Epithelial cell of proximal tubule (primary cell): ENCODE results near the gene IGSF3. TPM values are rescaled to one million over a fixed set of nuclear protein-coding genes. Genes with fewer than 3 reads are reported as not detected.

ENCODE experiments used
- DNase-seq: peaks from one replicate; pipeline ENCODE4 v3.0.0-alpha.2; 2011; ENCODE audit warnings: low read depth
- H3K4me3 ChIP-seq: 2 replicates; pipeline ENCODE4 v1.5.1; 2011; ENCODE audit warnings: low read depth, mild to moderate bottlenecking, low read length
- total RNA-seq: library from RNA; depleted of rRNA; stranded (reverse); fragments of >200 nt; gene quantifications from 2 replicates; pipeline ENCODE4 v1.2.3, GENCODE V29; 2015
- TF ChIP-seq, protein P1 (sequence below): conservative IDR thresholded peaks from 2 replicates; pipeline ENCODE4 v1.5.1; 2012; ENCODE audit warnings: low read depth, mild to moderate bottlenecking, low read length

IGSF3 gene
- total RNA-seq, 1 donor from 2014 or later, result 21.4 TPM

DNA sequence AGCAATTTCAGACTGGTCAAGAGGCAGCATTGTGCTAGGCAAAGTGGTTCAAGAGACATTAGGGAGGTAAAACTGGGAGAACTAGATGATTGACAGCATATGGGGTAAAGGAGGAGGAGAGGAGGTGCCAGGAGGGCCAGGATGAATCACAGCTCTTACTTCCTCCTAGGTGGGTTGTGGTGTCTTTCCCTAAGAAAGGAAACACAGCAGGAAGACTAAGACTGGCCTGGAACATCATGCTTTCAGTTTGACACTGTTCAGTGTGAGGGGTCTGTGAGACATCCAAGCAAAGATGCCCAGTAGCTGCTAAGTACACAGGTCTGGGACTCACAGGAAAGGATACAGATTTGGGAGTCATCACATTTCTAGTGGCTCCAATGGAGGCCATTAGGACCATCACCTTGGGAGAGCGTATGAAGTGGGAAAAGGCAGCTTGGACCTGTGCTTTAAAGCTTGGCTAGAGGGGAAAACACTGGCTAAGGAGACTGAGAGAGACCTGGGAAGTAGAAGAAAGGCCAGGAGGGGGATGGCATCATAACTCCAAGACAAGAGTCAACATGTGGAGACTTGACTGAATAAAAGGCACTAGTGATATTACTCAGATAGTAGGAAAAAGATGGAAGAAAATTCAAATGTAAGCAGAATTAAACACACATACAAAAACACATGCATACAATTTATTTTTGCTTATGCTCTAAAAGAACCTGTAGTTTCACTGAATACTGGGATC lies 114.0 kb downstream of the IGSF3 start:
- TF ChIP-seq, protein P1, sequence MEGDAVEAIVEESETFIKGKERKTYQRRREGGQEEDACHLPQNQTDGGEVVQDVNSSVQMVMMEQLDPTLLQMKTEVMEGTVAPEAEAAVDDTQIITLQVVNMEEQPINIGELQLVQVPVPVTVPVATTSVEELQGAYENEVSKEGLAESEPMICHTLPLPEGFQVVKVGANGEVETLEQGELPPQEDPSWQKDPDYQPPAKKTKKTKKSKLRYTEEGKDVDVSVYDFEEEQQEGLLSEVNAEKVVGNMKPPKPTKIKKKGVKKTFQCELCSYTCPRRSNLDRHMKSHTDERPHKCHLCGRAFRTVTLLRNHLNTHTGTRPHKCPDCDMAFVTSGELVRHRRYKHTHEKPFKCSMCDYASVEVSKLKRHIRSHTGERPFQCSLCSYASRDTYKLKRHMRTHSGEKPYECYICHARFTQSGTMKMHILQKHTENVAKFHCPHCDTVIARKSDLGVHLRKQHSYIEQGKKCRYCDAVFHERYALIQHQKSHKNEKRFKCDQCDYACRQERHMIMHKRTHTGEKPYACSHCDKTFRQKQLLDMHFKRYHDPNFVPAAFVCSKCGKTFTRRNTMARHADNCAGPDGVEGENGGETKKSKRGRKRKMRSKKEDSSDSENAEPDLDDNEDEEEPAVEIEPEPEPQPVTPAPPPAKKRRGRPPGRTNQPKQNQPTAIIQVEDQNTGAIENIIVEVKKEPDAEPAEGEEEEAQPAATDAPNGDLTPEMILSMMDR, result no peak
- DNase-seq, result no peak
- no peak overlapping the region for H3K4me3 ChIP-seq

DNA sequence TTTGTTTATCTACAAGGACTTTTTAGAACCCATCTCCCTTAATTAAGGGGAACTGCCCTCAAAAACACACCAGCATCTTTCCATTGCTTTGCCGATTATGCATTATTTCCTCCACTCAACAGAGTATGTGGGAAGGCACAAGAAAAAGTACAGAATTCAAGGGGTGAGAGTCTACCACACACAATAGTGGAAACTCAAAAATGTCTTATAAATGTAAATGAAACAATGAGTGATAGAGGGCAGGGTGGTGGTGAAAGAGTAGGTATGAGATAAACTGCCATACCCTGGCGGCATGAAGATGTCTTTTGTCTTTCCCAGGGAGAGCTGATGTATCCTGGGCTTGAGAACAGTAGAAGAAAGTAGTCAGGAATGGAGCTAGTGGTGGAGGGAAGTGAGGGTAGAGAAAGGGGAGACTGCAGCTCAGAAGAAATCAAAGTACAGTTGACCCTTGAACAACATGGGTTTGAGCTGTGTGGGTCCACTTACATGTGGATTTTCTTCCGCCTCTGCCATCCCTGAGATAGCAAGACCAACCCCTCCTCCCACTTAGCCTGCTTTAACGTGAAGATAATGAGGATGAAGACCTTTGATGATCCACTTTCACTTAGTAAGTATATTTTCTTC lies 121.1 kb downstream of the IGSF3 start:
- TF ChIP-seq, protein P1, result no peak
- no peak for DNase-seq
- no peak overlapping the region for H3K4me3 ChIP-seq

DNA sequence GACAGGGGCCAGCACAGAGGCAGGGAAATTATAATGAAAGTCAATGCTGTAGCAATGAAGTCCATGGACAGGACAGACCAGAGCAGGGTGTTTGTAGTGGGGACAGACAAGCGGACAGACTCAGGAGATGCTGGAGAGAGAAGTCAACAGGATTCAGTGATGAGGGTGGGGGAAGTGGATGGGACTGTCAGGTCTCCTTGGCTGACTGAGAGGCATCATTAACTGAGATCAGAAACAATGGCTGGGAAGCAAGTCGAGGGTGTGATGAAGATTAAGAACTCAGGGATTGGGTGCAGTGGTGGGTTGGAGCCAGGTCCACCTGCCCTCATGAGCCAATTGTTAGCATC lies 122.2 kb downstream of the IGSF3 start:
- TF ChIP-seq, protein P1, result no peak
- DNase-seq, result no peak
- H3K4me3 ChIP-seq, result no peak overlapping the region

DNA sequence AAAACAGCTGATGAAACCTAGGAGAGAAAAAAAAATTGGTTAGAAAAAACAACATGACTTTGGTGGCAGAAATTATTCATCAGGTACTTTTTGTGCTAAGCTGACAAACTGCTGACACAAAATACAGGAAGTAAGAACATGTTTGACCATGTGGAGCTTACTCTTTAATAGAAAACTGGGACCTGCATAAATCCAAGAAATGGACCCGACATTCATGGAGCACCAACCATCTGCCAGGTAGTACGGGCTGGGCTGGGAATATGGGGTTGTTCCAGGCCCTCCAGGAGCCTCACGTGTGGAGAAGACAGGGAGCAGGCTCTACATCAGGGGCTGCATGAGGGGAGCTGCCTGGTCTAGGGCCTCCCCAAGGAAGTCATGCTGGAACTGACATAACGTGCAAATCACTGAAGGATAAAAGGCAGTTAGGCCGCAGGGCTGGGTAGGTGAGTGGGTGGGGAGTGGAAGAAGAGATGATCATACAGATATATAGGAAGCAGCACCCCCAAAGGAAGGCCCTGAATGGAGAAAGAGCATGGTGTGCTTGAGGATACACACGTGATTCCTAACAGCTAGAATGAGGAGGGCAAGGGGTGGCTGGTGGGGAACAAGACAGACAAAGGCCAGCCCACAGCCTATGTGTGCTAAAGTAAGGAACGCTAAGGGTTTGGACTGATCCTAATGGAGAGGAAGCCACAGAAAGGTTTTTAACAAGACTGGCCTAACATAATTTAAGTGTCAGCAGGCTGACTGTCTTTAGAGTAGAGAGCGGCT lies 122.8 kb downstream of the IGSF3 start:
- no peak overlapping the region for H3K4me3 ChIP-seq
- TF ChIP-seq, protein P1, result no peak
- DNase-seq, result no peak

DNA sequence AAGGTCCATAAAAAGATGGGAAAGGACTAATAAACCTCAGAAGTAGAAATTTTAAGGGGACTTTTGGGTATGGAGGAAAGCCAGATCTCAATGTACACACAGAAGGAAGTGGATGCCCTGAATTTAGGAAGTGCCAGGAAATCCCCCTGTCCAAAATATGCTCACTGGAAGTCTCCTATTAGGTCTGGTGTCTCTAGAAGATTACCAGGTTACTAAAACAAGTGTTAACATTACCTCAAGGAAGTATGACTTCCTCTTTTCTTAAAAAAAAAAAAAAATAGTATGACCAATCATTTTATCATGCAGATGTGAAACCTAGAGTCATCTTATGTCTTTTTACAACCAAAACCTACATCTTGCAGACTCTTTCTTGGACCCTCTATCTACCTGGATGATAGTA lies 127.4 kb downstream of the IGSF3 start:
- TF ChIP-seq, protein P1, result no peak
- no peak for DNase-seq
- no peak overlapping the region for H3K4me3 ChIP-seq

DNA sequence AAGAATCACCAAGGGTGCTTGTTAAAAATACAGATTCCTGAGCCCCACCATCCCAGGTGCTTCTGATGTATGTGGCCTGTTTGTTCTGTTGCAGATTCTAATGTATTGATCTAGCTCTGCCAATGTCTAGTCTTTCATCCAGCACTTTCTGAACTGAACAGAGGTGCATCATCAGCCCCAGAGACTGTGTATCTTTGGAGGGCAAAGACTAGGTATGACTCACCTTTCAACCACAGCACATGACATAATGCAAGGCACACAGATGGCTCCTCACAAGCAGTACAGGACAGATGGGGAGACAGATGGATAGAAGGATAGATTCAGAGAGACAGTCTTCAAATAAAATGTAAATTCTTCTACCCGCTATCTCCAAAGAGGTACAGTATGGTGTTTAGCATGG lies 129.0 kb downstream of the IGSF3 start:
- DNase-seq, result no peak
- TF ChIP-seq, protein P1, result no peak
- no peak overlapping the region for H3K4me3 ChIP-seq

DNA sequence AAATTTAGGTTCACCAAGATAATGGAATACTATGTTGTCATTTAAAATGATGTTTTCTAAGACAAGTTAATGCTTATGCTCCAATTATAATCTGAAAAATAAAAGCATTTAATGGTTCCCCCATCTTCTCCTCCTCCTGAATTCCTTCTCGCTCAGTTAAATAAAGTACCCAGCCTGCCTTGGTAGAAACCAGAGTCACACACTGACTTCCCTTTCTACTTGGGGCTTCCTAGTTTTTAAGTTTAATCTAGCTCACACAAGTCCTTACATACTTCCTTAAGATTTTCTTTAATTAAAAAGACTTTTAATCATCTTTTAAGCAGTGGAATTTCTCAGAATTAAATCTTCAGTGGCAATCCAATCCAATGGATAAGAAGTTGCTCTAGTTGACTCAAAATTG lies 129.6 kb downstream of the IGSF3 start:
- DNase-seq, result no peak
- H3K4me3 ChIP-seq, result no peak overlapping the region
- TF ChIP-seq, protein P1, result no peak
